Fibroblast of the aortic adventitia (primary cell): ENCODE data around the gene PEAK1. TPM values are rescaled to one million over a fixed set of nuclear protein-coding genes. Genes with fewer than 3 reads are reported as not detected.

Experiments
- DNase-seq: peaks from one replicate; pipeline ENCODE4 v3.0.0-alpha.2; 2010; ENCODE audit warnings: low read depth
- H3K4me3 ChIP-seq: 2 replicates; pipeline ENCODE4 v1.5.1; 2011; ENCODE audit warnings: low read depth, mild to moderate bottlenecking, control low read depth, low read length, moderate library complexity
- total RNA-seq: library from RNA; depleted of rRNA; stranded (reverse); fragments of >200 nt; gene quantifications from 2 replicates; pipeline ENCODE4 v1.2.3, GENCODE V29; 2012; ENCODE audit warnings: low replicate concordance
- TF ChIP-seq, protein P1 (sequence below): IDR thresholded peaks from 2 replicates; pipeline ENCODE4 v1.5.1; 2011; ENCODE audit warnings: mild to moderate bottlenecking, low read length, control low read depth, inconsistent platforms; ENCODE audit not compliant: insufficient read depth

Gene PEAK1
- total RNA-seq, 1 donor, result 98.2 TPM

DNA sequence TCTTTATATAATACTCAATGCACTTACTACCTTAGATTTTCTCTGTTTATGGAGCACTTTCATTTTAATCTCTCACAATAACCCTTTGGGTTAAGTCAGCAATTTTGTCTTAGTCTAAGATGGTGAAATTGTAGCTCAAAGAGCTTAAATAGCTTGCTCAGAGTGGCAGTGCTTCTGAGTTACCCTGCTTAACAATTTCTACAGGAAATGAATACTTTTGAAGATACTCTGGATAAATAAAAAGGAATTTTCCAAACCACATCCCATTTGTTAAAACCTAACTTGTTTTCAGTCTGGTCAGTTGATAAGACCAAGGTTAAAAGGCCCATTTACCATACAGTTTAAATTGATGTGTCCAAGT lies 38.0 kb upstream of the PEAK1 start:
- H3K4me3 ChIP-seq, result no peak overlapping the region
- peak; percentile 46 for DNase-seq
- TF ChIP-seq, protein P1, sequence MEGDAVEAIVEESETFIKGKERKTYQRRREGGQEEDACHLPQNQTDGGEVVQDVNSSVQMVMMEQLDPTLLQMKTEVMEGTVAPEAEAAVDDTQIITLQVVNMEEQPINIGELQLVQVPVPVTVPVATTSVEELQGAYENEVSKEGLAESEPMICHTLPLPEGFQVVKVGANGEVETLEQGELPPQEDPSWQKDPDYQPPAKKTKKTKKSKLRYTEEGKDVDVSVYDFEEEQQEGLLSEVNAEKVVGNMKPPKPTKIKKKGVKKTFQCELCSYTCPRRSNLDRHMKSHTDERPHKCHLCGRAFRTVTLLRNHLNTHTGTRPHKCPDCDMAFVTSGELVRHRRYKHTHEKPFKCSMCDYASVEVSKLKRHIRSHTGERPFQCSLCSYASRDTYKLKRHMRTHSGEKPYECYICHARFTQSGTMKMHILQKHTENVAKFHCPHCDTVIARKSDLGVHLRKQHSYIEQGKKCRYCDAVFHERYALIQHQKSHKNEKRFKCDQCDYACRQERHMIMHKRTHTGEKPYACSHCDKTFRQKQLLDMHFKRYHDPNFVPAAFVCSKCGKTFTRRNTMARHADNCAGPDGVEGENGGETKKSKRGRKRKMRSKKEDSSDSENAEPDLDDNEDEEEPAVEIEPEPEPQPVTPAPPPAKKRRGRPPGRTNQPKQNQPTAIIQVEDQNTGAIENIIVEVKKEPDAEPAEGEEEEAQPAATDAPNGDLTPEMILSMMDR, result no peak

DNA sequence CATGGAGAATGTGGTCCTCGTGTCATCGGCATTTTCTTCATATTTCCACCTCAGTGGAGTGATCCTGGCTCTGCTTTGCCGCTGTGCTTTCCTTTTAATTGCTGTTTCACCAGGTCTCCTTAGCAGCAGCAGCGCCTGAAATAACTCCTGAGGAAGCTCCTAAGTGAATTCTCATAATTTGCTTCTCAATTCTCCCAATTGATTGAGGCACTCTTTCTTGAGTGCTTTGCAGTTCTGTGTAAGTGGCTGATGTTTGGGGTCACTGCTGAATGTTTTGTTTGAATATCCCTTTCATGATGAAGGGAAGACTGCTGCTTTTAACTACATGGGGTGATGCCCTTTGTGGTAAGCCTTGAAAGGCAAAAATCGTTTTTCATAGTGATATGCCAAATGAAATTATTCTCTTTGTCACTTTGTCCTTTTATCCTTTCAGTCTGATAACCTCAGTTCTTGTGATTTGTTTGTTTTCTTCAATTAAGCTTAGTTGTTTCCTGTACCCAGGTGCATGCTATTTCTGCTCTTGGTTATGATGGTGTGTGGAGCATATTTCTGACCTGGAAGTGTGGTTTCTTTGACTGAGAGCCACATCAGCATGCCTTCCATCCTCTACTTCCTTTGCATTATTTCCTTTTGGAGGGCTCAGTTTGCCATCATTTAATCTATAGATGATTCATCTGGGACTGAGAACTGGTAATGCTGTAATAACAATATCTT lies 37.4 kb upstream of the PEAK1 start:
- no peak overlapping the region for H3K4me3 ChIP-seq
- DNase-seq, result no peak
- TF ChIP-seq, protein P1, result no peak

DNA sequence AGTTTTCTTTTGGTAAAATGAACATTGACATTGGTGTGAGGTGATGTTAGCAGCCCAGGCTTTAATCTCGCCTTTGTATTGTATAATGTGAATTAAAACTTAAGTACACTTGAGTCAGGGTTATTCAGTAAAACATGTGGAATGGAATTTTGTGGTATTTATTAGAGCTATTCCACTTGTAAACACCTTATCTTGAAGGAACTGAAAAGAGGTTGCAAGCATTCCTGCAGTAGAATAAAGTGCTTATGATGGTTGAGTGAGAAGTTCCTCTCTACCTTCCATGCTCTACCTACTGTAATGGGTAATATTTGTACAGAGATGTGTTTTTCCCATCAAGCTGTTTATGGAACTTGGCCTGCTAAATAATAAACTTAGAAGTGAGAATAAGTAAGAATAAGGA lies 36.8 kb upstream of the PEAK1 start:
- TF ChIP-seq, protein P1, result no peak
- DNase-seq, result no peak

DNA sequence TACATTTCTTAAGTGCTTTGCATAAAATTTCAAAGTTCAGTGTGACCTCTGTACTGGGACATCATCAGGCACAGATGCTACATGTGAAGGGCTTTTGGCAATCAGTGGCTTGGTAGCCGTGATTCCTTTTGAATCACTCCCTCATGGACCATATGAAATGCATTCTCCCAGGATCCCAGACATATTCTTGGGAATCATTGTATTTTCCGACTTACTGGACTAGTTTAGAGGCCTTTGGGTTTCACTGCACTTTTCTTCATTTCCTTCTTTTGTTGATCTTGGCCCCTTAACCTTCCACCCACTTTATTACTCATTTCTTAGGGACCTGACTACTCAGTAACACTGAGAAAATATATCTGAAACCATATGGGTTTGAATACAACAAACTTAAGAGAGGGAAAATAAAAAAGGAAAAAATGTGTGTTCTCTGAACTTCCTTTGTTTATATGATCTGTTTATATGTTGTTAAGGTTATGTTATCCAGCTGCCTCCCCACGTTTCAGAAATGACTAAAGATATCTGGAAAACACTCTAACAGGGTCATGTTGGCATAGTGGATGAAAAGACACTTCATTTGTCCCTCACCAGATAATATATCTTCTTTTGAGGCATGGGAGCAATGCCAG lies 35.9 kb upstream of the PEAK1 start:
- TF ChIP-seq, protein P1, result no peak
- H3K4me3 ChIP-seq, result no peak overlapping the region
- DNase-seq, result peak; percentile 91

More for the DNA sequence above, 36.8 kb upstream of the PEAK1 start:
- no peak overlapping the region for H3K4me3 ChIP-seq

DNA sequence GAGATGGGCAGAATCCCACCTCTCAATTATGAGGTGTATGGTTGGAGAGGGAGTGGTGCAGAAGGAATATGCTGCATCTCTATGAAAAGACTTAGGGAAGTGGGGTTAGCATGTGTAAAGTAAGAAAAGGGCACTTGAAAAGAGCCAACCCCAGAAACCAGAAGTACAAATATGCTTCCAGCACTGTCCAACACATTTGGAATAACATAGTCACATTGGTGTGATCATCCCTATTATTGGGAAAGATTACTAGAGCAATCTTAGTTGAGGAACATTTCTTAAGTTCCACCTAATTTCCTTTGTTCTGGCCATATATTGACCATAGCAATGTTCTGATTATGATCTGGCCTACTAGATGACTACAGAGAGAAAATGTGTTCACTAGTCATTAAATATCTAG lies 35.0 kb upstream of the PEAK1 start:
- no peak for DNase-seq
- TF ChIP-seq, protein P1, result no peak
- H3K4me3 ChIP-seq, result no peak overlapping the region

DNA sequence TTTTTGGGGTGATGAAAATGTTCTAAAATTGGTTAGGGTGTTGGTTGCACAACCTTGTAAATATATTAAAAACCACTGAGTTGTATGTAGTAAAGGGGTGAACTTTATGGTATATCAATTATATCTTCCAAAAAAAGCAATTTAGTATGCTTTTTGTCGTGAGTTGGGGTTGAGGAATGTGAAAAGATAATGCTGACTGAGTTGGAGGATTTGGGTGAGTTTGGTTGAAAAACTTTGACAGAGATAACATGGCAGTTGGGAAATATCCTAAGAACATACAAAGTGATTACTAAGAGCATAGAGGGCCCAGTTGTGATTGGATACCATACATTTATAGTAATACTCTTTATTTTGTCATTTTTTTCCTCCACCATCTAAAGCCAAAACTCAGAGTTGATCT lies 34.4 kb upstream of the PEAK1 start:
- TF ChIP-seq, protein P1, result no peak
- DNase-seq, result peak; percentile 84
- no peak overlapping the region for H3K4me3 ChIP-seq
